MG63 (cell line): ENCODE data around the gene AP2A1. TPM values are rescaled to one million over a fixed set of nuclear protein-coding genes. Genes with fewer than 3 reads are reported as not detected.
A peak's percentile ranks its signal among the peaks of the same experiment; 100 is the strongest.
"Not testable (repeated sequence)": the region's sequence is repeated elsewhere in the genome, so short reads cannot be mapped to it uniquely, and the experiment has no call there.

Source experiments
- DNase-seq: peaks from one replicate; pipeline ENCODE4 v3.0.0-alpha.2; 2020
- H3K27me3 ChIP-seq: fragments of 250-450 bp; sonication (Bioruptor Pico); 2 replicates; pipeline ENCODE4 v1.5.1; 2020; ENCODE audit warnings: mild to moderate bottlenecking, moderate library complexity
- H3K36me3 ChIP-seq: fragments of 250-450 bp; sonication (Bioruptor Pico); 2 replicates; pipeline ENCODE4 v1.5.1; 2020; ENCODE audit warnings: mild to moderate bottlenecking, moderate library complexity
- H3K4me3 ChIP-seq: fragments of 250-450 bp; sonication (Bioruptor Pico); 2 replicates; pipeline ENCODE4 v1.5.1; 2020; ENCODE audit warnings: mild to moderate bottlenecking, moderate library complexity
- H3K9me3 ChIP-seq: fragments of 250-450 bp; sonication (Bioruptor Pico); 2 replicates; pipeline ENCODE4 v1.5.1; 2020; ENCODE audit warnings: mild to moderate bottlenecking, moderate library complexity
- total RNA-seq: library from RNA; depleted of rRNA; stranded (reverse); fragments of >200 nt; shearing (Covaris generic); gene quantifications from 2 replicates; pipeline ENCODE4 v1.2.3, GENCODE V29; 2014; ENCODE audit warnings: low replicate concordance; rRNA removed

Gene AP2A1
- 83.8 and 115 TPM in 2 replicates for total RNA-seq

- DNase-seq, result no peak
- no peaks in the 10 kb centered on the region for H3K9me3 ChIP-seq
- peaks cover 23% of the 10 kb centered on the region for H3K36me3 ChIP-seq
- H3K4me3 ChIP-seq, result peak within 1 kb of the TSS; percentile 98
- no peaks in the 10 kb centered on the region for H3K27me3 ChIP-seq
These were observed at the start of gene AP2A1 for GRCh38 chr19:49766930-49767299. Gene AP2A1 (plus strand): TSS chr19:49767001. CDS start chr19:49767134, 133 bp downstream.

GRCh38 chr19:49718511-49718910, 48.3 kb upstream of the AP2A1 start:
- Histone ChIP-seq H3K9me3 (peaks cover 2% of the 10 kb centered on the region; the same call in 1 of the 2 replicates), H3K4me3 (peak overlapping the region; percentile 92), H3K27me3 (no peaks in the 10 kb centered on the region), H3K36me3 (peaks cover 7% of the 10 kb centered on the region)
- no peak for DNase-seq

- Histone ChIP-seq H3K4me3 (no peak overlapping the region), H3K9me3 (peaks cover 2% of the 10 kb centered on the region; the same call in 1 of the 2 replicates), H3K36me3 (peaks cover 7% of the 10 kb centered on the region), H3K27me3 (no peaks in the 10 kb centered on the region)
- no peak for DNase-seq
These were observed 47.8 kb upstream of the AP2A1 start for GRCh38 chr19:49718991-49719390.

GRCh38 chr19:49719420-49719819, 47.4 kb upstream of the AP2A1 start:
- H3K27me3 ChIP-seq, H3K36me3 ChIP-seq, H3K4me3 ChIP-seq, H3K9me3 ChIP-seq, DNase-seq: not testable (repeated sequence)

GRCh38 chr19:49727217-49728030, 39.4 kb upstream of the AP2A1 start:
- Histone ChIP-seq H3K9me3 (no peaks in the 10 kb centered on the region), H3K36me3 (peaks cover 9% of the 10 kb centered on the region), H3K27me3 (no peaks in the 10 kb centered on the region), H3K4me3 (no peak overlapping the region)
- no peak for DNase-seq

GRCh38 chr19:49730166-49730565, 36.6 kb upstream of the AP2A1 start:
- DNase-seq, result no peak
- Histone ChIP-seq H3K4me3 (no peak overlapping the region), H3K27me3 (no peaks in the 10 kb centered on the region), H3K9me3 (no peaks in the 10 kb centered on the region), H3K36me3 (peaks cover 2% of the 10 kb centered on the region; the same call in 1 of the 2 replicates)

GRCh38 chr19:49738268-49738667, 28.5 kb upstream of the AP2A1 start:
- DNase-seq, result no peak
- H3K4me3 ChIP-seq, result no peak overlapping the region
- no peaks in the 10 kb centered on the region for H3K36me3 ChIP-seq
- H3K9me3 ChIP-seq, result no peaks in the 10 kb centered on the region
- no peaks in the 10 kb centered on the region for H3K27me3 ChIP-seq

GRCh38 chr19:49739098-49739497, 27.7 kb upstream of the AP2A1 start:
- Histone ChIP-seq H3K27me3 (no peaks in the 10 kb centered on the region), H3K36me3 (no peaks in the 10 kb centered on the region), H3K4me3 (no peak overlapping the region), H3K9me3 (no peaks in the 10 kb centered on the region)
- no peak for DNase-seq

- H3K36me3 ChIP-seq, result no peaks in the 10 kb centered on the region
- no peak for DNase-seq
- H3K27me3 ChIP-seq, result no peaks in the 10 kb centered on the region
- H3K9me3 ChIP-seq, result no peaks in the 10 kb centered on the region
- no peak overlapping the region for H3K4me3 ChIP-seq
These were observed 26.9 kb upstream of the AP2A1 start for GRCh38 chr19:49739933-49740332.

- no peak overlapping the region for H3K4me3 ChIP-seq
- peak; percentile 36 for DNase-seq
- H3K9me3 ChIP-seq, result no peaks in the 10 kb centered on the region
- no peaks in the 10 kb centered on the region for H3K36me3 ChIP-seq
- H3K27me3 ChIP-seq, result no peaks in the 10 kb centered on the region
These were observed 25.5 kb upstream of the AP2A1 start for GRCh38 chr19:49741210-49741844.

- Histone ChIP-seq H3K27me3 (no peaks in the 10 kb centered on the region), H3K4me3 (no peak overlapping the region), H3K36me3 (no peaks in the 10 kb centered on the region), H3K9me3 (no peaks in the 10 kb centered on the region)
- no peak for DNase-seq
These were observed 21.8 kb upstream of the AP2A1 start for GRCh38 chr19:49744946-49745381.

- DNase-seq, result peak; percentile 28
- no peak overlapping the region for H3K4me3 ChIP-seq
- H3K9me3 ChIP-seq, result no peaks in the 10 kb centered on the region
- no peaks in the 10 kb centered on the region for H3K36me3 ChIP-seq
- H3K27me3 ChIP-seq, result no peaks in the 10 kb centered on the region
These were observed 20.4 kb upstream of the AP2A1 start for GRCh38 chr19:49746206-49746958.

- H3K36me3 ChIP-seq, result no peaks in the 10 kb centered on the region
- peak; percentile 16 for DNase-seq
These were observed 17.6 kb upstream of the AP2A1 start for GRCh38 chr19:49749055-49749716.

GRCh38 chr19:49749771-49750170, 17.0 kb upstream of the AP2A1 start:
- Histone ChIP-seq H3K4me3 (no peak overlapping the region), H3K9me3 (no peaks in the 10 kb centered on the region), H3K36me3 (no peaks in the 10 kb centered on the region), H3K27me3 (no peaks in the 10 kb centered on the region)
- DNase-seq, result no peak

More at GRCh38 chr19:49749055-49749716, 17.6 kb upstream of the AP2A1 start:
- H3K27me3 ChIP-seq, result no peaks in the 10 kb centered on the region
- no peak overlapping the region for H3K4me3 ChIP-seq
- no peaks in the 10 kb centered on the region for H3K9me3 ChIP-seq

- Histone ChIP-seq H3K4me3 (no peak overlapping the region), H3K9me3 (peaks cover 5% of the 10 kb centered on the region; the same call in 1 of the 2 replicates), H3K36me3 (no peaks in the 10 kb centered on the region), H3K27me3 (no peaks in the 10 kb centered on the region)
- no peak for DNase-seq
These were observed 14.1 kb upstream of the AP2A1 start for GRCh38 chr19:49752701-49753100.

GRCh38 chr19:49755956-49756355, 10.8 kb upstream of the AP2A1 start:
- H3K4me3 ChIP-seq, result no peak overlapping the region
- no peaks in the 10 kb centered on the region for H3K36me3 ChIP-seq
- peaks cover 5% of the 10 kb centered on the region; the same call in 1 of the 2 replicates for H3K9me3 ChIP-seq
- no peak for DNase-seq
- no peaks in the 10 kb centered on the region for H3K27me3 ChIP-seq
